Measurements from ENCODE around the gene ABHD11.

- TF ChIP-seq CTCF (IDR thresholded peaks at IDR 0.05; ENCODE audit: low read length), result no peak
- TF ChIP-seq EZH2 (IDR thresholded peaks at IDR 0.05; ENCODE audit: borderline replicate concordance, low read length), result no peak
These were observed 3.0 kb upstream of the ABHD11 start for GRCh38 chr7:73741600-73741999.

Data from OCI-LY1 (cell line).